ENCODE results near the gene CNKSR3. TPM values are rescaled to one million over a fixed set of nuclear protein-coding genes. Genes with fewer than 3 reads are reported as not detected.

Gene CNKSR3
- total RNA-seq, 1 experiment from 2014 or later, result 5.6 TPM

GRCh38 chr6:154378518-154378917 lies 132.0 kb downstream of the CNKSR3 start:
- Histone ChIP-seq H2BK12ac (ENCODE audit: insufficient read length, low read depth, low read length) (no peak overlapping the region), H3K23ac (ENCODE audit: insufficient read length, low read depth, low read length) (no peak overlapping the region), H3K4me1 (ENCODE audit: insufficient read depth, low read length) (peaks cover 4% of the 10 kb centered on the region; the same call in 1 of the 2 replicates), H3T11ph (ENCODE audit: low read length) (no peak overlapping the region), H3K27ac (ENCODE audit: insufficient read length, low read depth, low read length) (no peak overlapping the region), H3K18ac (ENCODE audit: insufficient read length, low read depth, low read length) (no peak overlapping the region), H2BK15ac (ENCODE audit: low read depth, low read length) (no peak overlapping the region), H2BK120ac (ENCODE audit: low read depth, low read length, poor library complexity, severe bottlenecking) (no peak overlapping the region), H4K20me1 (ENCODE audit: control insufficient read depth, insufficient read depth, insufficient read length) (no peaks in the 10 kb centered on the region), H3K79me1 (ENCODE audit: insufficient read depth, low read depth, low read length, poor library complexity, severe bottlenecking) (no peaks in the 10 kb centered on the region), H3K4me2 (ENCODE audit: insufficient read depth, insufficient read length, low read length) (no peak overlapping the region), H3K23me2 (ENCODE audit: insufficient read length, low read depth, low read length, poor library complexity, severe bottlenecking) (no peaks in the 10 kb centered on the region), H2BK20ac (ENCODE audit: low read depth, low read length, poor library complexity, severe bottlenecking) (no peak overlapping the region), H4K91ac (ENCODE audit: insufficient read length, low read depth, low read length) (no peak overlapping the region), H3K9me3 (ENCODE audit: control insufficient read depth, low read depth, low read length) (no peaks in the 10 kb centered on the region), H2AK5ac (ENCODE audit: insufficient read length, low read length) (no peak overlapping the region), H3K56ac (ENCODE audit: insufficient read length, low read depth, low read length) (no peak overlapping the region), H3K14ac (ENCODE audit: insufficient read depth, low read length) (no peak overlapping the region), H2BK5ac (ENCODE audit: insufficient read length, low read length) (no peak overlapping the region), H3K9ac (ENCODE audit: extremely low read depth, insufficient read length, low read length) (no peak overlapping the region), H2AFZ (ENCODE audit: low read length) (no peak overlapping the region), H3K79me2 (ENCODE audit: insufficient read depth, low read length) (no peaks in the 10 kb centered on the region), H4K8ac (replicated peaks; ENCODE audit: insufficient read length, low read depth, low read length) (no peak overlapping the region), H4K5ac (ENCODE audit: insufficient read length, low read depth, low read length) (no peak overlapping the region), H3K4ac (ENCODE audit: low read depth, low read length) (no peak overlapping the region), H3K27me3 (ENCODE audit: insufficient read depth, low read length) (no peaks in the 10 kb centered on the region)
- Mint-ChIP-seq H3K4me3 (no peak overlapping the region), H3K36me3 (ENCODE audit: insufficient read depth in 1 of 3, low read depth in 3 of 3) (no peaks in the 10 kb centered on the region), H3K27ac (no peak overlapping the region), H3K27me3 (ENCODE audit: low read depth) (no peaks in the 10 kb centered on the region), H3K4me1 (peaks cover 6 to 13% of the 10 kb centered on the region in 2 experiments), H3K9me3 (peaks cover 0 to 4% of the 10 kb centered on the region in 2 experiments; a peak in 3 of 5 replicates)
- no peak for TF ChIP-seq CTCF (conservative IDR thresholded peaks at IDR 0.05)
- no peak for DNase-seq
- no CpG with 5 or more reads among the region's 2 CpGs for WGBS (ENCODE audit: extremely low coverage, insufficient read length, low lambda C conversion rate)

Data from H9 (cell line).